Memory B cell (primary cell): Measurements from ENCODE around the gene TNS2.
"Not testable (repeated sequence)": the region's sequence is repeated elsewhere in the genome, so short reads cannot be mapped to it uniquely, and the experiment has no call there.

Experiments
- ATAC-seq: fragments of 150-1000 bp; cut with Tn5 transposase; 2 replicates; pipeline ENCODE4 v1.10.0; 2021; ENCODE audit warnings: low read depth, mild to moderate bottlenecking, moderate library complexity
- DNase-seq, 2 donors: peaks; one replicate each; pipeline ENCODE4 v3.0.0; 2022; ENCODE audit warnings: low spot score in 2 of 2
- H3K27ac Mint-ChIP-seq: one replicate; pipeline ENCODE4 v1.8.0; 2022; ENCODE audit warnings: mild to moderate bottlenecking, moderate library complexity, mixed read lengths
- H3K27me3 Mint-ChIP-seq: one replicate; pipeline ENCODE4 v1.8.0; 2022; ENCODE audit warnings: mixed read lengths
- H3K36me3 Mint-ChIP-seq: one replicate; pipeline ENCODE4 v1.8.0; 2022; ENCODE audit warnings: mild to moderate bottlenecking, mixed read lengths
- H3K4me1 Mint-ChIP-seq: one replicate; pipeline ENCODE4 v1.8.0; 2022; ENCODE audit warnings: mixed read lengths
- H3K4me3 Mint-ChIP-seq: one replicate; pipeline ENCODE4 v1.8.0; 2022; ENCODE audit warnings: mild to moderate bottlenecking, moderate library complexity, mixed read lengths
- H3K9me3 Mint-ChIP-seq: one replicate; pipeline ENCODE4 v1.8.0; 2022; ENCODE audit warnings: mixed read lengths

Gene TNS2

DNA sequence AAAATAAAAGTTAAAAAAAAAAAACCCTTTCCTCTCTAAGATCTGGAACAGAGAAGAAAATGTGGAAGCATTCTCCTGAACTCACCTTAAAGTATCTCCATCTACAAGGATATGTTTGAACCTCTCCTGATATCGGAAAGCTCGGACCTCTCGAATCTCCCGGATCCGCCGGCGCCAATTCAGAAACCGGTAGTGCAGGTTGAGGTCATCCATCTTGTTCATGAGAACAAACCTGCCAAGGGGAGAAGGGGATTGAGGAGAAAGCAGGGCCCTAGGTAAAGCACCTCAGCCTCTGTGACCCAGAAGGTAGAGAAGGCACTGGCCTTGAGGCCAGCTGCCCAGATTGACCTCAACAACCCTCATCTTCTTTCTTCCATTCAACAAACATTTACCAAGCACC, 27.2 kb downstream of the TNS2 start:
- Mint-ChIP-seq H3K36me3 (peaks cover 24% of the 10 kb centered on the region), H3K9me3 (no peaks in the 10 kb centered on the region), H3K27me3 (no peaks in the 10 kb centered on the region), H3K4me3 (peak overlapping the region; percentile 8), H3K4me1 (peaks cover 35% of the 10 kb centered on the region), H3K27ac (peak overlapping the region; percentile 9)
- DNase-seq (no peak), ATAC-seq (no peak)

DNA sequence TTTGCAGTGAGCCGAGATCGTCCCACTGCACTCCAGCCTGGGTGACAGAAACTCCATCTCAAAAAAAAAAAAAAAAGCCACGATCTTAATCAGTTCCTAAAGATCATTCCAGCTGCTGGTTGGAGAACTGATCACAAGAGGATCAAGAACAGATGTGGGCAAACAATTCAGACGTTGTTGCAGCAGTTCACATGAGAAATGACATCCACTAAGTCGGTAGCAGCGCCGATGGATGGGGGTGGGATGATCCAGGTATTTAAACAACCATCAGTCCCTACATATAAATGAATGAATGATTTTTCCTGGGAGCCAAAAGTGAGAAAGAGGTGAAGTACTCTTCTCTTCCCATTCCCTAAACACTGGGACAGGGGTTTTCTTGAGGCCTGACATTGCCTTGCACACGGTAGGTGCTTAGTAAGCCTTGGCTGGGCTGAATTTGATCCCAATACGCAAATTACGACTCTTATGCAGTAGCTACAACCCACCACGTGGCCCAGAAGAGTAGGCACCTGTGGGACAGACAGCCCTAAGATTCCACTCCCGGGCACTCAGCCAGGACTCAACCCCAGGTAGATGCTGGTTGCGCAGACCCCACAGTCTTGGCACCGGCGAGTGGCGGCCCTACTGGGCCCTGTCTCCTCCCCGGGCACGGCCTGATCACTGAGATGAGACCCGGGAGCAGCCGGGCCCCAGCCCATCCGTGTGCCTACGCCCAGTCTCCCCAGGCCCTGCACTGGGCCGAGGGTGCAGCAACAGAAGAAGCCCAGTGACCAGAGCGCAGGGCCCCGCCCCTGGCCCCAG, 28.8 kb downstream of the TNS2 start:
- peak overlapping the region; percentile 96 for H3K27ac Mint-ChIP-seq
- no peaks in the 10 kb centered on the region for H3K27me3 Mint-ChIP-seq
- DNase-seq (peak in 1 of 2 donors; percentile 25), ATAC-seq (peak; percentile 50)
- peak overlapping the region; percentile 92 for H3K4me3 Mint-ChIP-seq
- peaks cover 27% of the 10 kb centered on the region for H3K4me1 Mint-ChIP-seq
- H3K9me3 Mint-ChIP-seq: no peaks in the 10 kb centered on the region
- peaks cover 18% of the 10 kb centered on the region for H3K36me3 Mint-ChIP-seq

DNA sequence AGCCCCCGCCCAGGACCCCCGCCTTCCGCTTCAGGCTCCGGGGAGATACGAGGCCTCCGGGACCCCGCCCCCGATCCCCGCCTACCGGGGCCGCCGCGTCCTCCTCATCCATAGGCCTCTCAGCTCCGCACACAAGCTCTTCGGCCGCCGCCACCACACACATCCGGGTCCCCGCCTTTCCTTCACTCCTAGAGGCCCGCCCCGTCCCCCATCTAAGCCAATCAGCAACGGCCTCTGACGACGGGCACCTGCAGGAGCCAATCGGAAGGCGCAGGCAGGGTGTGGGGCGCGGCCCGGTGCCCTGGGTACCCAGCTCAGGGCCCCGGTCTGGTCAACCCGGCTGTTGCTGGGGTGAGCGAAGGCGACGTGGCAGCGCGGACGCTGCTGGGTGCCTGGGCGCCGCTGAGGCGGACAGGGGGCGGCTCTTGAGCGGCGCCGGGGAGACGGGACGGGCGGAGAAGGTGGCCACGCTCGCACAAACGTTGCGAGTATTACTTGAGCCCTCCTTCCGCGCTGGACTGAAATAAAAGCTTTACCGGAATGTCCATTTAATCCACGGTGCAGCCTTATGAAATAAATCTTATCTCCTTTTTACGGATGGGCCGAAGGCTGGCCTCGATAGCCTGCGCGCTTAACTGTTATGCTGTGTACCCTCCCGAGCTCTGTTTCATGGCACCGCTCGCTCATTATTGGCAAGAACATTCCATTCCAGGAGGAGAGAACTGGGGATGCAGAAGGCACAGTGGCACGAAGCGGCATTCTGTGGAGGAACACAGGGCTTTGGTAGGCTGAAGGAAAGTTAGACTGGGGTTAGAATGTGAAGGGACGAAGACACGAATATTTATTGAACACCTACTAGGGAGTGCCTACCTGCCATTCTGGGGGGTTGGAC, 29.6 kb downstream of the TNS2 start, which contains the start of gene SPRYD3:
Gene SPRYD3, minus strand, starts transcription at position 165 of the 892 bp plus-strand sequence. Its CDS starts 57 bp downstream, at position 108.
- no peaks in the 10 kb centered on the region for H3K27me3 Mint-ChIP-seq
- peak within 1 kb of the TSS; percentile 96 for H3K27ac Mint-ChIP-seq
- peak within 1 kb of the TSS; percentile 92 for H3K4me3 Mint-ChIP-seq
- peaks cover 24% of the 10 kb centered on the region for H3K4me1 Mint-ChIP-seq
- DNase-seq (peak; percentile 98 to 99), ATAC-seq (peak; percentile 95)
- no peaks in the 10 kb centered on the region for H3K9me3 Mint-ChIP-seq
- peaks cover 14% of the 10 kb centered on the region for H3K36me3 Mint-ChIP-seq

GRCh38 chr12:53082637-53083175, 32.8 kb downstream of the TNS2 start:
- Mint-ChIP-seq H3K27me3 (peaks cover 5% of the 10 kb centered on the region), H3K9me3 (no peaks in the 10 kb centered on the region), H3K4me1 (peaks cover 10% of the 10 kb centered on the region), H3K36me3 (no peaks in the 10 kb centered on the region), H3K4me3 (no peak overlapping the region), H3K27ac (no peak overlapping the region)
- ATAC-seq (no peak), DNase-seq (no peak)

DNA sequence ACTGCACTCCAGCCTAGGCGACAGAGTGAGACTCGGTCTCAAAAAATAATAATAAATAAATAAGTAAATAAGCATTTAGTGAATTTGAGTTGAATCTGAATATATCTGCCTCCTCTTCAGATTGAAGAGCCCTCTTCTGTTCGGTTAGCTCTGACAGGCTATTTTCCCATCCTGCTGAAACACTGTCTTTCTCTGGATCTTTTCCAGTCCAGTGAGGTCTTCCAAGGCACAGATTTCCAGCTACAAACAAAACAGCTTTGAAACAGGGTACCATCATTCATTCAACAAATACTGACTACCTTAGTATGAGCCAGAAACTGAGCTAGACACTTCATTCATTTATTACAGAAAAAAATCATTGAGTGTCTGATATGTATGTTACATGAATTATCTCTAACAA, 36.5 kb downstream of the TNS2 start:
- Mint-ChIP-seq H3K27me3 (peaks cover 6% of the 10 kb centered on the region), H3K9me3 (no peaks in the 10 kb centered on the region), H3K36me3 (no peaks in the 10 kb centered on the region), H3K4me3 (no peak overlapping the region), H3K27ac (no peak overlapping the region), H3K4me1 (no peaks in the 10 kb centered on the region)
- ATAC-seq (no peak), DNase-seq (no peak)

GRCh38 chr12:53090105-53090504, 40.2 kb downstream of the TNS2 start:
- no peaks in the 10 kb centered on the region for H3K9me3 Mint-ChIP-seq
- H3K36me3 Mint-ChIP-seq: no peaks in the 10 kb centered on the region
- no peak for DNase-seq
- H3K4me1 Mint-ChIP-seq: peaks cover 2% of the 10 kb centered on the region
- ATAC-seq: no peak
- H3K4me3 Mint-ChIP-seq: no peak overlapping the region
- H3K27me3 Mint-ChIP-seq: peaks cover 11% of the 10 kb centered on the region
- H3K27ac Mint-ChIP-seq: no peak overlapping the region

- H3K9me3 Mint-ChIP-seq: no peaks in the 10 kb centered on the region
- H3K36me3 Mint-ChIP-seq: no peaks in the 10 kb centered on the region
- H3K4me3 Mint-ChIP-seq: no peak overlapping the region
- peaks cover 11% of the 10 kb centered on the region for H3K27me3 Mint-ChIP-seq
- DNase-seq (no peak), ATAC-seq (no peak)
- peaks cover 2% of the 10 kb centered on the region for H3K4me1 Mint-ChIP-seq
- no peak overlapping the region for H3K27ac Mint-ChIP-seq
These were observed 40.7 kb downstream of the TNS2 start for GRCh38 chr12:53090554-53090953.

DNA sequence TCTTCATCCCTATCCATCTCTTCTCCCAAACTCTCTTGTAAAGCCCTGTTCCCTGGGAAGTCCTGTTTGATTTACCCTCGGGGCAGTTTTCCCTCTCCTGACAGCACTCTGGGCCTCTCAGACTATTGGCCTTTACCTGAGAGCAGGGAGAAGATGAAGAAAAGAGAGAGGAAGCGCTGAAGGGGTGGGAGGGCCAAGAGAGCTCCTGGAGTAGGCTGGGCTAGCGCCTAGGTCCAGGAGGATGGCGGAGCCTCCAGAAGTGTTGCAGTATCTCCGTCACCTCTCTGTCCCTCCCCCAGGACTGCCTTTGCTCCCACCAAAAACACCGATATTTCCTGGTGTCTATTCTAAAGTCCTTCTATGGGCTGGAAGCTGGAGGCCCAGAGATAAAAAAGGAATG, 41.9 kb downstream of the TNS2 start:
- DNase-seq (no peak), ATAC-seq (no peak)
- H3K9me3 Mint-ChIP-seq: no peaks in the 10 kb centered on the region
- H3K27ac Mint-ChIP-seq: no peak overlapping the region
- no peaks in the 10 kb centered on the region for H3K36me3 Mint-ChIP-seq
- H3K4me1 Mint-ChIP-seq: peaks cover 2% of the 10 kb centered on the region
- H3K4me3 Mint-ChIP-seq: no peak overlapping the region
- H3K27me3 Mint-ChIP-seq: peaks cover 8% of the 10 kb centered on the region

- no peaks in the 10 kb centered on the region for H3K9me3 Mint-ChIP-seq
- ATAC-seq (no peak), DNase-seq (no peak)
- peaks cover 9% of the 10 kb centered on the region for H3K27me3 Mint-ChIP-seq
- peaks cover 17% of the 10 kb centered on the region for H3K4me1 Mint-ChIP-seq
- H3K36me3 Mint-ChIP-seq: no peaks in the 10 kb centered on the region
- no peak overlapping the region for H3K27ac Mint-ChIP-seq
- no peak overlapping the region for H3K4me3 Mint-ChIP-seq
These were observed 44.0 kb downstream of the TNS2 start for GRCh38 chr12:53093777-53094393.

- no peaks in the 10 kb centered on the region for H3K9me3 Mint-ChIP-seq
- no peak overlapping the region for H3K27ac Mint-ChIP-seq
- no peak for ATAC-seq
- no peak overlapping the region for H3K4me3 Mint-ChIP-seq
- peaks cover 21% of the 10 kb centered on the region for H3K4me1 Mint-ChIP-seq
- H3K36me3 Mint-ChIP-seq: no peaks in the 10 kb centered on the region
- peaks cover 9% of the 10 kb centered on the region for H3K27me3 Mint-ChIP-seq
- DNase-seq: no peak
These were observed 44.5 kb downstream of the TNS2 start for GRCh38 chr12:53094394-53094787.

GRCh38 chr12:53094796-53095595, 45.1 kb downstream of the TNS2 start:
- not testable (repeated sequence) for H3K27me3 Mint-ChIP-seq, ATAC-seq, H3K4me3 Mint-ChIP-seq, DNase-seq, H3K27ac Mint-ChIP-seq, H3K36me3 Mint-ChIP-seq, H3K9me3 Mint-ChIP-seq
- H3K4me1 Mint-ChIP-seq: peaks cover 23% of the 10 kb centered on the region

GRCh38 chr12:53095596-53095895, 45.7 kb downstream of the TNS2 start:
- H3K4me1 Mint-ChIP-seq: peaks cover 23% of the 10 kb centered on the region
- not testable (repeated sequence) for H3K9me3 Mint-ChIP-seq, H3K36me3 Mint-ChIP-seq, H3K4me3 Mint-ChIP-seq, ATAC-seq, H3K27ac Mint-ChIP-seq, DNase-seq, H3K27me3 Mint-ChIP-seq

GRCh38 chr12:53096089-53096741, 46.4 kb downstream of the TNS2 start:
- H3K27ac Mint-ChIP-seq: no peak overlapping the region
- peaks cover 23% of the 10 kb centered on the region for H3K4me1 Mint-ChIP-seq
- H3K27me3 Mint-ChIP-seq: peaks cover 9% of the 10 kb centered on the region
- no peaks in the 10 kb centered on the region for H3K9me3 Mint-ChIP-seq
- H3K36me3 Mint-ChIP-seq: no peaks in the 10 kb centered on the region
- peak overlapping the region; percentile 19 for H3K4me3 Mint-ChIP-seq
- DNase-seq: no peak
- no peak for ATAC-seq
